Measurements from ENCODE around the gene FRMD3. TPM values are rescaled to one million over a fixed set of nuclear protein-coding genes. Genes with fewer than 3 reads are reported as not detected.

Gene FRMD3
- total RNA-seq, 4 donors from 2014 or later, result 1.8 to 13.3 (median 3.3) TPM

DNA sequence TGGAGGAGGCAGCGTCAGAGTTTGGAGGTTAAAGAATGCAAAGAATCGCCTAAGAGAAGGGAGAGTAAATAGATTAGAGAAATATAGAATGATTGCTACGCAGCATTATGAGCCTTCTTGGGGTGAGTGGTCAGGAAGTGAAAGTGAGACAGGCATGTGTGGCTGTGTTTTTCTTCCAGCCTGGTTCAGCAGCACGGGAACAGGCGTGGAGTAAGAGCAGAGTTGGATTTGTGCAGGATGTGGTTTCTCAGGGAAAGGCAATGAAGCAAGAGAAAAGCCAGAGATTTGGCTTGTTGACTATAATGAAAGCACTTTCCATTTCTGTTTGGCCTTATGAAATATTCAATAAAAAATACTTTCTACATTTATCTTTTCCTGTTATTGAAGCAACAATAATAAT lies 34.3 kb upstream of the FRMD3 start:
- Histone ChIP-seq H3K36me3 (no peaks in the 10 kb centered on the region), H3K27ac (no peak overlapping the region), H3K4me3 (no peak overlapping the region), H3K27me3 (no peaks in the 10 kb centered on the region), H3K9me3 (no peaks in the 10 kb centered on the region), H3K4me1 (no peaks in the 10 kb centered on the region)
- TF ChIP-seq, protein P1, sequence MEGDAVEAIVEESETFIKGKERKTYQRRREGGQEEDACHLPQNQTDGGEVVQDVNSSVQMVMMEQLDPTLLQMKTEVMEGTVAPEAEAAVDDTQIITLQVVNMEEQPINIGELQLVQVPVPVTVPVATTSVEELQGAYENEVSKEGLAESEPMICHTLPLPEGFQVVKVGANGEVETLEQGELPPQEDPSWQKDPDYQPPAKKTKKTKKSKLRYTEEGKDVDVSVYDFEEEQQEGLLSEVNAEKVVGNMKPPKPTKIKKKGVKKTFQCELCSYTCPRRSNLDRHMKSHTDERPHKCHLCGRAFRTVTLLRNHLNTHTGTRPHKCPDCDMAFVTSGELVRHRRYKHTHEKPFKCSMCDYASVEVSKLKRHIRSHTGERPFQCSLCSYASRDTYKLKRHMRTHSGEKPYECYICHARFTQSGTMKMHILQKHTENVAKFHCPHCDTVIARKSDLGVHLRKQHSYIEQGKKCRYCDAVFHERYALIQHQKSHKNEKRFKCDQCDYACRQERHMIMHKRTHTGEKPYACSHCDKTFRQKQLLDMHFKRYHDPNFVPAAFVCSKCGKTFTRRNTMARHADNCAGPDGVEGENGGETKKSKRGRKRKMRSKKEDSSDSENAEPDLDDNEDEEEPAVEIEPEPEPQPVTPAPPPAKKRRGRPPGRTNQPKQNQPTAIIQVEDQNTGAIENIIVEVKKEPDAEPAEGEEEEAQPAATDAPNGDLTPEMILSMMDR (IDR thresholded peaks at IDR 0.05), result no peak
- TF ChIP-seq POLR2A (IDR thresholded peaks at IDR 0.05), result no peak
- intact Hi-C loops (cut with DNase I; ENCODE audit: low total_unique reads), result no loop called here
- no peak for DNase-seq

- Histone ChIP-seq H3K9me3 (no peaks in the 10 kb centered on the region), H3K4me1 (no peaks in the 10 kb centered on the region), H3K27ac (no peak overlapping the region), H3K27me3 (no peaks in the 10 kb centered on the region), H3K4me3 (no peak overlapping the region), H3K36me3 (no peaks in the 10 kb centered on the region)
- DNase-seq, result no peak
- TF ChIP-seq, protein P1 (IDR thresholded peaks at IDR 0.05), result no peak
- no peak for TF ChIP-seq POLR2A (IDR thresholded peaks at IDR 0.05)
- intact Hi-C loops (cut with DNase I; ENCODE audit: low total_unique reads), result no loop called here
Observed at GRCh38 chr9:83570359-83570758, 32.2 kb upstream of the FRMD3 start.

GRCh38 chr9:83569326-83569725 lies 31.1 kb upstream of the FRMD3 start:
- TF ChIP-seq POLR2A (IDR thresholded peaks at IDR 0.05), result no peak
- TF ChIP-seq, protein P1 (IDR thresholded peaks at IDR 0.05), result no peak
- intact Hi-C loops (cut with DNase I; ENCODE audit: low total_unique reads), result no loop called here
- Histone ChIP-seq H3K4me1 (no peaks in the 10 kb centered on the region), H3K36me3 (no peaks in the 10 kb centered on the region), H3K27me3 (no peaks in the 10 kb centered on the region), H3K4me3 (no peak overlapping the region), H3K27ac (no peak overlapping the region), H3K9me3 (no peaks in the 10 kb centered on the region)
- no peak for DNase-seq

GRCh38 chr9:83563360-83563759 lies 25.2 kb upstream of the FRMD3 start:
- Histone ChIP-seq H3K4me3 (no peak overlapping the region), H3K27me3 (no peaks in the 10 kb centered on the region), H3K36me3 (no peaks in the 10 kb centered on the region), H3K4me1 (no peaks in the 10 kb centered on the region), H3K9me3 (no peaks in the 10 kb centered on the region), H3K27ac (no peak overlapping the region)
- DNase-seq, result no peak
- no peak for TF ChIP-seq POLR2A (IDR thresholded peaks at IDR 0.05)
- TF ChIP-seq, protein P1 (IDR thresholded peaks at IDR 0.05), result no peak
- intact Hi-C loops (cut with DNase I; ENCODE audit: low total_unique reads), result no loop called here

- no peak for TF ChIP-seq POLR2A (IDR thresholded peaks at IDR 0.05)
- TF ChIP-seq, protein P1 (IDR thresholded peaks at IDR 0.05), result no peak
- Histone ChIP-seq H3K9me3 (no peaks in the 10 kb centered on the region), H3K36me3 (no peaks in the 10 kb centered on the region), H3K4me1 (no peaks in the 10 kb centered on the region), H3K27ac (no peak overlapping the region), H3K27me3 (no peaks in the 10 kb centered on the region), H3K4me3 (no peak overlapping the region)
- no peak for DNase-seq
- intact Hi-C loops (cut with DNase I; ENCODE audit: low total_unique reads), result no loop called here
Observed at GRCh38 chr9:83560169-83560826, 22.1 kb upstream of the FRMD3 start.
